Skin epidermis (tissue), 12 donors: Measurements from ENCODE around the gene RNGTT.

Experiments used
- H3K27ac ChIP-seq, 21 experiments: fragments of 200-600 bp; sonication (generic) in 11 of 21; one replicate each; pipeline ENCODE4 v1.5.0; 2020; ENCODE audit warnings: mild to moderate bottlenecking in 3 of 21, inconsistent platforms in 2 of 21, moderate library complexity in 2 of 21
- H3K4me3 ChIP-seq, 7 experiments: fragments of 200-600 bp; sonication (generic) in 2 of 7; one replicate each; pipeline ENCODE4 v1.5.0; 2020; ENCODE audit warnings: inconsistent platforms in 2 of 7, mild to moderate bottlenecking in 2 of 7, moderate library complexity in 1 of 7

RNGTT gene

DNA sequence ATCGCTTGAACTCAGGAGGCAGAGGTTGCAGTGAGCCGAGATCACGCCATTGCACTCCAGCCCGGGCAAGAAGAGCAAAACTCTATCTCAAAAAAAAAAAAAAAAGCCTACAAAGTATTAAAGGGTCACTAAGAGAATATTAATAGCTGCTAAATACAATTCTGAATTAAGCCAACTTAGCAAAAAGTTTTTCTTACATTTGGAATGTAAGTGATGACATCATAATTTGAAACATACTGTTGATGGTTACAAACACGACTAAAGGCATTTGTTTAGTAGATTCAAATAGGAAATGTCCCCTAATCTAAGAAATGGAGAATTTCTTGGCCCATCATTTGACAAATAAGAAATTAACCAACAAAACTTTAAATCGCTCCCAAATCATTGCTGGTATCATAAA, 282.8 kb downstream of the RNGTT start:
- no peak overlapping the region for H3K27ac ChIP-seq
- H3K4me3 ChIP-seq = no peak overlapping the region

DNA sequence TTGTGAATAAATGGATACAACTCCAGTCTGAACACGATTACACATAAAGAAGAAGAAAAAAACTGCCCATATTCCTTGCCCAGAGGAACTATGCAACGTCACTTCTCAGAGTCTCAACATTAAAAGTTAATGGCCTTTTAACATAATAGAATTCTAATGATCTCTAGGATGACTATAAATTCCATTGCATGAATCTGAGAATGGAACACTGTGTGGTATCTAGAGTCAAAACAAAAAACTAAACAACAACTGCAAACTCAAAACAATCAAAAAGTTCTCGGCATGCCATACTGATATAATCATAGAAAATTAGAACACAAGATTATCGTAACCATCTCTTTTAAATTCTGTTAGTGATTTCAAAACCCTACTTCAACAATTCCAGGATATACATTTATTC, 283.6 kb downstream of the RNGTT start:
- no peak overlapping the region for H3K27ac ChIP-seq
- no peak overlapping the region for H3K4me3 ChIP-seq

DNA sequence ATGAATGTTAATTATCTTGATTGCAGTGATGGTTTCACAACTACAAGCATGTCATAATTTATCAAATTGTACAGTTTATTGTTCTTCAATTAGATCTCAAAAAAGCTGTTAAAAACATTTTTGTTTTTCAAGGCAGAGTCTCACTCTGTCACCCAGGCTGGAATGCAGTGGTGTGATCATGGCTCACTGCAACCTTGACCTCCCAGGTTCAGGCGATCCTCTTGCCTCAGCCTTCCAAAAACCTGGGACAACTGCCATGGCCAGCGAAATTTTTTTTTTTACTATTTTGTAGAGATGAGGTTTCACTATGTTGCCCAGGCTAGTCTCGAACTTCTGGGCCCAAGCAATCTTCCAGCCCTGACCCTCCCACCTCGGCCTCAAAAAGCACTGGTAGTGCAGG, 286.1 kb downstream of the RNGTT start:
- Histone ChIP-seq H3K27ac (no peak overlapping the region), H3K4me3 (no peak overlapping the region)

- no peak overlapping the region for H3K27ac ChIP-seq
- no peak overlapping the region for H3K4me3 ChIP-seq
These were observed 291.8 kb downstream of the RNGTT start for GRCh38 chr6:88671624-88672023.

DNA sequence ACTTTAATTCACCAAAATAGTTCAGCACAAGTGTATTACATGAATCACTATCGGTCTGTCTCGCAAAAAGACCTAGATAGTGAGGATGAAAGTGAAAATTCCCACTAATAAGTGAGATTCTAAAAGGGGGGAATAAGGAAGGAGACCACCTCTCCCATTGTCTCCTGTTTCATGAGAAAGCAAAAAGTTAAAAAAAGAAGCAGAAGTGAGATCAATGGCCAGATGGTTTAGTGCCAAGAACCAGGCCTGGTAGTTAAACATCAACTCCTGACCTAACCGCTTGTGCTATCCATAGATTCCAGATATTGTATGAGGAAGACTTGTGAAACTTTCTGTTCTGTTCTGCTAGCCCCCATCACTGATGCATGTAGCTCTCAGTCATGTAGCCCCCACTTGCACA, 293.0 kb downstream of the RNGTT start:
- H3K27ac ChIP-seq = no peak overlapping the region
- no peak overlapping the region for H3K4me3 ChIP-seq

- Histone ChIP-seq H3K4me3 (no peak overlapping the region), H3K27ac (no peak overlapping the region)
These were observed 293.9 kb downstream of the RNGTT start for GRCh38 chr6:88669475-88669874.

- Histone ChIP-seq H3K27ac (no peak overlapping the region), H3K4me3 (no peak overlapping the region)
These were observed 296.5 kb downstream of the RNGTT start for GRCh38 chr6:88666901-88667300.

DNA sequence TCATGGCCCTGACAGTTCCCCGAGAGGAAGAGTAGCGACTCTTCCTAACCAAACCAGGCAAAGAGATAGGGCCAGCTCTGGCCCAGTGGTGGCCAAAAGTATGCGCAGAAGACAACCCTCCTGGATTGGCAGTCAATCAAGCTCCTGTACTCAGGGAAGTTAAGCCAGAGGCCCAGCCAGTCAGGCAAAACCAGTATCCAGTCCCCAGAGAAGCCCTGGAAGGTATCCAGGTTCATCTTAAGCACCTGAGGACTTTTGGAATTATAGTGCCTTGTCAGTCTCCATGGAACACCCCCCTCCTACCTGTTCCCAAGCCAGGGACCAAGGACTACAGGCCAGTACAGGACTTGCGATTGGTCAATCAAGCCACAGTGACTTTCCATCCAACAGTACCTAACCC, 298.3 kb downstream of the RNGTT start:
- Histone ChIP-seq H3K27ac (no peak overlapping the region), H3K4me3 (no peak overlapping the region)

- no peak overlapping the region for H3K4me3 ChIP-seq
These were observed 299.6 kb downstream of the RNGTT start for GRCh38 chr6:88663801-88664200.

GRCh38 chr6:88662653-88663174, 300.7 kb downstream of the RNGTT start:
- Histone ChIP-seq H3K4me3 (no peak overlapping the region), H3K27ac (no peak overlapping the region)

More at GRCh38 chr6:88663801-88664200, 299.6 kb downstream of the RNGTT start:
- H3K27ac ChIP-seq = no peak overlapping the region

DNA sequence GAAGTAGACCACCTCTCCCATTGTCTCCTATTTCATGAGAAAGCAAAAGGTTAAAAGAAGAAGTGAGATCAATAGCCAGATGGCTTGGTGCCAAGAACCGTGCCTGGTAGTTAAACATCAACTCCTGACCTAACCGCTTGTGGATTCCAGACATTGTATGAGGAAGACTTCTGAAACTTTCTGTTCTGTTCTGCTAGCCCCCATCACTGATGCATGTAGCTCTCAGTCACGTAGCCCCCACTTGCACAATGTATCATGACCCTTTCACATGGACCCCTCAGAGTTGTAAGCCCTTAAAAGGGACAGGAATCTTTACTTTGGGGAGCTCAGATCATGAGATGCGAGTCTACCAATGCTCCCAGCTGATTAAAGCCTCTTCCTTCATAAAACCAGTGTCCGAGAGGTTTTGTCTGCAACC, 301.2 kb downstream of the RNGTT start:
- H3K27ac ChIP-seq = no peak overlapping the region
- no peak overlapping the region for H3K4me3 ChIP-seq

DNA sequence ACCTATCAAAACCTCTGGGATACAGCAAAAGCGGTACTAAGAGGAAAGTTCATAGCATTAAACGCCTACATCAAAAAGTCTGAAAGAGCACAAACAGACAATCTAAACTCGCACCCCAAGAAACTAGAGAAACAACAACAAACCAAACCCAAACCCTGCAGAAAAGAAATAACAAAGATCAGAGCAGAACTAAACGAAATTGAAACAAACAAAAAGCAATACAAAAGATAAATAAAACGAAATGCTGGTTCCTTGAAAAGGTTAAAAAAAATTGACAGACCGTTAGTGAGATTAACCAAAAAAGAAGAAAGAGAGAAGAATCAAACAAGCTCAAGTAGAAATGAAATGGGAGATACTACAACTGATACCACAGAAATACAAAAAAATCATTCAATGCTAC, 302.3 kb downstream of the RNGTT start:
- Histone ChIP-seq H3K4me3 (no peak overlapping the region), H3K27ac (no peak overlapping the region)

- no peak overlapping the region for H3K4me3 ChIP-seq
- H3K27ac ChIP-seq = no peak overlapping the region
These were observed 307.8 kb downstream of the RNGTT start for GRCh38 chr6:88655586-88655985.

DNA sequence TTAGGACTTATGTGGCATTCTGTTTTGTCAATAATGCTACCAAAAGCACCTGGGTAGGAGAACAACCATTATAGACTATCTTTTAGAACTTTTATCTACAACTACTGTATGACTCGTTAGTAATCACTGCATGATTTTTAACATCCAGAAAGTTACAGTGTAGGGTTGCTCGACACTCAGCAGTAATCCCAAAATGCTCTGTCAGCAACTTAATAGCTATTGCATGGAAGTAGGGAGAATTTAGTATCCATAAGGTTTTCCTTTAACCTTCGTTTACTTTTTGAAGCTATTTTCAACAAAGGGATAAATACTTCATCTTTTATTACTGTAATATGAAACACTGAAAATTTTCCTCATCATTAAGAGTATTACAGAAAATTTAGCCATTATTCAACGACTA, 309.5 kb downstream of the RNGTT start:
- Histone ChIP-seq H3K4me3 (no peak overlapping the region), H3K27ac (no peak overlapping the region)

DNA sequence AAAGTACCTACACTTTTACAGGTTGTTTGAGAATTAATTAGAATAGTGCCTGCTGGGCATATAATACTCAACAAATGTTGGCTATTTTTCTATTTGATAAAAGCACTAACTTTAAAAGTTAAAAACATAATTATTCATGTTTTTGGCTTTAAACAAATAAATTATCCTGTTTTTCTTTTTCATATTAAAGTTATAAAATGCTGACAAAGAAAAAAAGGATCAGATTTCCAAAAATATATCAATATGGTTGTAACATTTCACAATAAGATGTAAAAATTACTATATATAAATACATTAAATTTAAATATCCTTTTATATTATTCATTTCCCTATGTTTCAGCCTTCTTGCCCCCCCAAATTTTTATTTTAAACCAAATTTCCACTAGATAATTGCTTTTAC, 312.0 kb downstream of the RNGTT start:
- H3K27ac ChIP-seq = no peak overlapping the region
- H3K4me3 ChIP-seq = no peak overlapping the region

GRCh38 chr6:88650979-88651378, 312.4 kb downstream of the RNGTT start:
- no peak overlapping the region for H3K4me3 ChIP-seq

GRCh38 chr6:88650029-88650619, 313.3 kb downstream of the RNGTT start:
- no peak overlapping the region for H3K27ac ChIP-seq
- no peak overlapping the region for H3K4me3 ChIP-seq

More at GRCh38 chr6:88650979-88651378, 312.4 kb downstream of the RNGTT start:
- no peak overlapping the region for H3K27ac ChIP-seq

DNA sequence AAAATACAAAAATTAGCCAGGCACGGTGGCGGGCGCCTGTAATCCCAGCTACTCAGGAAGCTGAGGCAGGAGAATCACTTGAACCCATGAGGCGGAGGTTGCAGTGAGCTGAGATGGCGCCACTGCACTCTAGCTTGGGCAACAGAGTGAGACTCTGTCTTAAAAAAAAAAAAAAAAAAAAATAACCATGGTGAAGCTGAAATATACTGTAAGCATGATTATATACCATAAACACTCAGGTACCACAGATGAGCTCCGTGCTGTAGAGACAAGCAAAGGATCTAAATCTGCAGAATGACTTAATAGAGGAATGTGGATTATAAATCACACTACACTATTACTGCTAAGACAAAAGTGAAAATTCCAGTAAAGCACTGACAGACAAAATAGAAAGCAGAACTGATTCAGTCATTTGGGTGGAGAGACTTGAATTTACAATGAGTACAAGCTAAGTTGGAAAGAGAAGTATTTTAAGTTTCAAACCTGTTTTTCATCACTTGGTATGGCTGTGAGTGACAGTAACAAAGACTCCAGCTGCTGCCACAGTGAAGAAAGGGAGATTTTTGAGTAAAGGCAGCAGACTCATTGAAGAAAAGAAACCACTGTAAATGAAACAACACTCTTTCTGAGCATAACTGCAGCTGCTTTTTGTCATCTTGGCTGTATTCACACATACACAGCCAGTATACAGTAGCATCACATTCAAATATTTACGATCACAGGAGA, 322.1 kb downstream of the RNGTT start:
- Histone ChIP-seq H3K4me3 (no peak overlapping the region), H3K27ac (peak overlapping the region in 1 of 21 experiments; percentile 18)

DNA sequence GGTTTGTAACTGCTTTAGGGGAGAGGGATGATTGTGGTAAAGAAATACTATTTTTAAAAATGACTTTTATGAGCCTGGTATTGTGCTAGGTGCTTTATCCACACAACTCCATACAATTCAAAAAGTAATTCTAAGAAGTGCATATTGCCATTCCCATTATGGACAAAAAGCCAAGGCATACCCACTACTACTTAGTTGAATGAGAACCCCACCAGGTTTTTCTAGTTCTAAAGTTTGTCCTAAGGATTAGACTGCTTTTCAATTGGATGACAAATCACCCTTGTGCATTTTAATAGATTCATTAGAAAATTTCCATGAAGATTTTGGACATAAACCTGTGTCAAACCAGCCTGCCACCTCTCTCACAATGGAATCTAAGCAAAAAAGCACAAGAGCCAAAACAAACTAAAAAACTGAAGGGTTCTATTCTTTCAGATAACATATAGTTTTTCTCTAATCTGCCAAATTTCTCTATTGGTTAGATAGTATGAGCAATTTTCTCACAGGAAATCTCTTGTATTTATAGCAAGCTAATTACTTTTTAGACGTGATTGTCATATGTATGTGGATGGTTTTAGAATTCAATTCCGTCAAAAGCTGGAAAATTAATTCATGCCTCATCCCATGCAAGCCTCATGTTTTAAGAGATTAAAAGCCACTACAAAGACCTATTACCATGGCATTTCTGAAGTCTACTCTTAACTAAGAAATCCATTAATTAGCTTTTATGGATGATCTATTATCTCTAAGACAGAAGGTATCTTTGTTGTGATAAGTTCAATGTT, 325.5 kb downstream of the RNGTT start:
- H3K27ac ChIP-seq = no peak overlapping the region
- H3K4me3 ChIP-seq = no peak overlapping the region

DNA sequence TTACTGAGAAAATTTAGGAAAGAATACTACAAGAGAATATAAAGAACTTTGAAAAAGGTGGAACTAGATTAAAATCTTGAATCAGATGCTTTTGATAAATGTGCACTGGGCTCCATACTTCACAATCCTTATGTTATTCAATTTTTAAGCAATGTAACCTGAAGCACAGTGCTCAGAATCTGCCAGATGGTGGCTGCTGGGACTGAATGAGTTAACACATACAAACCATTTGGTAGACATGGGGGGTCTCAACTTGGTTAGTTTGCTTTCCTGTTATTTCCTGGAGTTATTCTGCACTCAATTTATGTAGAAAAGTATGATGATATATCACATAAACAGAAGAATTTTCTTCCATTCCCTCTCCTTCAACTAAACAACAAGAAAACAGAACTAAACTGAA, 326.5 kb downstream of the RNGTT start:
- no peak overlapping the region for H3K4me3 ChIP-seq

DNA sequence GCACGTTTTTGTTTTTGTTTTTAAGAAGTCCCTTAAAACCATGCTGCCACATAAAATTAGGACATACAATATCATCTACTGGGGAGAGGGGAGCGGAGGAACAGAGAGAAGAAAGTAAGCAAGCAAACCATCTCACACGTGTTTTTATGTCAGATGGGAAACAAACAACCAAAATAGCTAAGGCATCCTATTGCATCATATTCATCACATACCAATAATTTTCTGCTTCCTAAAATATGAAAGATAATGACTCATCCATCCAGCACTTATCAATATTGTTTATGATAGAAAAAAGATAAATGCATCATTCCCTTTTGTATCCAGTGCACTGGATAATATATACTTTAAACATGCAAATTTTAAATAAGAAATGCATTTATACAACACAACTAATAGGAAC, 329.6 kb downstream of the RNGTT start:
- Histone ChIP-seq H3K4me3 (no peak overlapping the region), H3K27ac (no peak overlapping the region)

More for the DNA sequence above, 326.5 kb downstream of the RNGTT start:
- H3K27ac ChIP-seq = no peak overlapping the region
